ENCODE data around the gene RASSF3.

The RASSF3 gene

GRCh38 chr12:64633011-64633939 lies 23.0 kb downstream of the RASSF3 start:
- no peak overlapping the region for H3K4me3 ChIP-seq (ENCODE audit: low read depth, low read length)
- no peak for TF ChIP-seq CTCF (IDR thresholded peaks at IDR 0.05; ENCODE audit: low read depth, low read length)
- in situ Hi-C loops (cut with HindIII; ENCODE audit: low sequenced_read_pairs): no loop called here
- DNase-seq (ENCODE audit: low read depth, low spot score): no peak

- in situ Hi-C loops (cut with HindIII; ENCODE audit: low sequenced_read_pairs): no loop called here
- DNase-seq (ENCODE audit: low read depth, low spot score): peak; percentile 70
- TF ChIP-seq CTCF (IDR thresholded peaks at IDR 0.05; ENCODE audit: low read depth, low read length): no peak
- H3K4me3 ChIP-seq (ENCODE audit: low read depth, low read length): no peak overlapping the region
Observed at GRCh38 chr12:64633940-64634337, 23.6 kb downstream of the RASSF3 start.

DNA sequence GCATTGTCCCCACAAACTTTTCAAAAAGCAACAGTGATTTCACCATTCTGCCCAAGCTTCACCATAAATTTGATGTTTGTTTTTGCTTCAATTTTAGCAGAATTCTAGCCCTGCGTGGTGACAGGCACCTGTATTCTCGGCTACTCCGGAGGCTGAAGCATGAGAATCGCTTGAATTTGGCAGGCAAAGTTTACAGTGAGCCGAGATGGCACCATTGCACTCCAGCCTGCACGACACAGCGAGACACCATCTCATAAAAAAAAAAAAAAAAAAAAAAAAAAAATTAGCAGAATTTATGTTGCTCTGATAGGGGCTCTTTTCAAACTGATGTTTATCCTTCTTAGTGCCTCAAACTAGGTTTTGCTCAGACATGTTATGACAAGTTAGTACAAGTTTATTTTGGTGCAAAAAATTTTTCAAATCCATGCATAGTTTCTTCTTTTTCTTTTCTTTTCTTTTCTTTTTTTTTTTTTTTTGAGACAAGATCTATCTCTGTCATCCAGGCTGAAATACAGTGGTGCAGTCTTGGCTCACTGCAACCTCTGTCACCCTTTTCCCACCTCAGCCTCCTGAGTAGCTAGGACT lies 24.3 kb downstream of the RASSF3 start:
- in situ Hi-C loops (cut with HindIII; ENCODE audit: low sequenced_read_pairs): no loop called here
- no peak for TF ChIP-seq CTCF (IDR thresholded peaks at IDR 0.05; ENCODE audit: low read depth, low read length)

DNA sequence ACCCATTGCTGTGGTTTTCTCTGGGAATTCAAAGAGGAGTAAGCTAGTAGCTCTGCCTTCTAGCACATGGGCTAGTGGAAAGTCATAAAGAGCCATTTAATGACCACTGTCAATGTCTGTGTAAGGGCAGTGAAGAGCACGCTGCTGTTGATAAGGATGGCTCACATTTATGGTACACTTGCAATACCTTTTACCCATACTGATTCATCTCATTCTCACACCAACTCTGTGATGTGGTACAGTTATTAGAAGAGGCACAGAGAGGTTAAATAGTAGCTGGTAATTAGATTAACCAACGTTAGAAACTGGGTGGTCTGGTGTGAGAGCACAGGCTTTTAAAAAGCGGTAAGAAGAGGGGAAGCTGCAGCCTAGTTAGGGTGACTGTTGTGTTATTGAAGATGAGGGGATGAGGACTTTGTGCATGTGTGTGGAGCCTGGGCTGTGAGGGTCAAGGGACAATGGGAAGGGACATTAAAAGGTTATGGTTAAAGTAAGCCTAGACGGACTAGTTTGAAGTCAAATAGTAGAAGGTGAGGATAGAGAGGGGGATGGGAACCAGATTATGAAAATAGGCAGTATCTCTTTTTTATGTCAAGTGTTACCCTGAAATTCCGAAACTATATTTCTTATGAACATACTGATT lies 25.2 kb downstream of the RASSF3 start:
- no peak overlapping the region for H3K4me3 ChIP-seq (ENCODE audit: low read depth, low read length)
- in situ Hi-C loops (cut with HindIII; ENCODE audit: low sequenced_read_pairs): no loop called here
- TF ChIP-seq CTCF (IDR thresholded peaks at IDR 0.05; ENCODE audit: low read depth, low read length): no peak
- no peak for DNase-seq (ENCODE audit: low read depth, low spot score)

More for the DNA sequence above, 24.3 kb downstream of the RASSF3 start:
- H3K4me3 ChIP-seq (ENCODE audit: low read depth, low read length): no peak overlapping the region
- no peak for DNase-seq (ENCODE audit: low read depth, low spot score)

DNA sequence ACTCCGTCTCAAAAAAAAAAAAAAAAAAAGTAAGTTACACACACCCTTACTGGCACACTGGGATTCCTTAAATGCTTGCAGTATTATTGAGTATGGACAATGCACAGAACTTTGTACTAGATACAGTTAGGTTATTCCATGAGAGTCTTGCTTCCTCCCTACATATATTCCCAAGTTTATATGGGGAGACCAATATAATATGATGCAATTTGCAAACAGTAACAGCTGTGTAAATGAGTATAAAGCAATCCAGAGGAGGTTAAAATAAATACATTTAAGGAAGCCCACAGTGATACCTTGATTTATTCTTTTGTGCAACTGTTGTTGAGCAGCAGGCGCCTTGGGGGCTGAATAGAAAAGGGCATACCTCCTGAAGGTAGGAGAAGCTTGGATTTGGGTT lies 26.6 kb downstream of the RASSF3 start:
- no peak for TF ChIP-seq CTCF (IDR thresholded peaks at IDR 0.05; ENCODE audit: low read depth, low read length)
- in situ Hi-C loops (cut with HindIII; ENCODE audit: low sequenced_read_pairs): no loop called here
- no peak overlapping the region for H3K4me3 ChIP-seq (ENCODE audit: low read depth, low read length)
- no peak for DNase-seq (ENCODE audit: low read depth, low spot score)

- TF ChIP-seq CTCF (IDR thresholded peaks at IDR 0.05; ENCODE audit: low read depth, low read length): no peak
- in situ Hi-C loops (cut with HindIII; ENCODE audit: low sequenced_read_pairs): no loop called here
- DNase-seq (ENCODE audit: low read depth, low spot score): no peak
- no peak overlapping the region for H3K4me3 ChIP-seq (ENCODE audit: low read depth, low read length)
Observed at GRCh38 chr12:64639466-64639865, 29.2 kb downstream of the RASSF3 start.
